ENCODE measurements around the gene LTB4R2. TPM values are rescaled to one million over a fixed set of nuclear protein-coding genes. Genes with fewer than 3 reads are reported as not detected.

The LTB4R2 gene
- total RNA-seq, 4 donors from 2014 or later, result 6.8 to 18.5 (median 10.9) TPM

DNA sequence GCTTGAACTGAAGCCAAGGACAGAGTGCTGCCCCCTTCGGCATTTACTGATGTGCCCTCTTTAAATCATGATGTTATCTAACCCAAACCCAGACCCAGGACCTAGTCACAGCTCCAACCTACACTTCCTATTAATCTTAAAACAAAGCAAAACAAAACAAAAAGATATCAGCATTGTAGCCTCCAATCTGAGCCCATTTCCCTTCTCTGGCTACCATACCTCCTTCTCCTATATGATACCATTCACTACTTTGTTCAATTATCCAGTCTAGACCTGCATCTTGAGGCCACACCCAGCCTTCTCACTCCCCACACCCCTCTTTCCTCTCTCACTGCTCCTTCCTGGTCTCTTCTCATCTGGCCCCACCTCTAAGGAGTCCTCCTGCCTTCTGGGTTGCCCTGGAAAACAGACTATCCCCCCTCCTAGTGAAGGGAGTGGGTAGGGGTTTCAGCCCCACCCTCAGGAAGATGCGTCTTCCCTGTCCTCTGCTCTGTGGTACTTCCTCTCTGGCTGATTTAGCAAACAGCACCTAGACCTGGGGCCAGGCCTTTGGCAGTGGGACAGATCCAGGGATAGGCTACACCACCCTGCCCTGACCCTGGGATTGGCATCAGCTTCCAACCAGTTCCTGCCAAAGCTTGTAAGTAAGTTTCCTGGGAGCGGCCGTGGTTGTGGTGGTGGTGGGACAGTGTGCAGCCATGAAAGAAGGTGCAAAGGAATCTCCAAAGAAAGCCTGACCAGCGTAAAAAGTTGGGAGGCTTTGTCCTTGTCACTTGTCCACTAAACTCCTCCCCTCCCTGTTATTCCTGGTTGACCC, 4.6 kb downstream of the LTB4R2 start:
- intact Hi-C loops (cut with DNase I), result no loop called here
- Histone ChIP-seq H3K27ac (peak overlapping the region in 2 of 3 donors; percentile 10 to 52), H3K27me3 (no peaks in the 10 kb centered on the region), H3K4me1 (peaks cover 18 to 63% of the 10 kb centered on the region in 2 donors), H3K36me3 (no peaks in the 10 kb centered on the region), H3K9me3 (no peaks in the 10 kb centered on the region), H3K4me3 (replicated peaks in 1 of 3) (no peak overlapping the region)
- no peak for DNase-seq
- WGBS, 2 donors, result 78 to 81% methylated on average over 5 of the region's 5 CpGs
- TF ChIP-seq POLR2A (IDR thresholded peaks at IDR 0.05), result no peak
- TF ChIP-seq, protein P1, sequence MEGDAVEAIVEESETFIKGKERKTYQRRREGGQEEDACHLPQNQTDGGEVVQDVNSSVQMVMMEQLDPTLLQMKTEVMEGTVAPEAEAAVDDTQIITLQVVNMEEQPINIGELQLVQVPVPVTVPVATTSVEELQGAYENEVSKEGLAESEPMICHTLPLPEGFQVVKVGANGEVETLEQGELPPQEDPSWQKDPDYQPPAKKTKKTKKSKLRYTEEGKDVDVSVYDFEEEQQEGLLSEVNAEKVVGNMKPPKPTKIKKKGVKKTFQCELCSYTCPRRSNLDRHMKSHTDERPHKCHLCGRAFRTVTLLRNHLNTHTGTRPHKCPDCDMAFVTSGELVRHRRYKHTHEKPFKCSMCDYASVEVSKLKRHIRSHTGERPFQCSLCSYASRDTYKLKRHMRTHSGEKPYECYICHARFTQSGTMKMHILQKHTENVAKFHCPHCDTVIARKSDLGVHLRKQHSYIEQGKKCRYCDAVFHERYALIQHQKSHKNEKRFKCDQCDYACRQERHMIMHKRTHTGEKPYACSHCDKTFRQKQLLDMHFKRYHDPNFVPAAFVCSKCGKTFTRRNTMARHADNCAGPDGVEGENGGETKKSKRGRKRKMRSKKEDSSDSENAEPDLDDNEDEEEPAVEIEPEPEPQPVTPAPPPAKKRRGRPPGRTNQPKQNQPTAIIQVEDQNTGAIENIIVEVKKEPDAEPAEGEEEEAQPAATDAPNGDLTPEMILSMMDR (IDR thresholded peaks at IDR 0.05), result no peak

DNA sequence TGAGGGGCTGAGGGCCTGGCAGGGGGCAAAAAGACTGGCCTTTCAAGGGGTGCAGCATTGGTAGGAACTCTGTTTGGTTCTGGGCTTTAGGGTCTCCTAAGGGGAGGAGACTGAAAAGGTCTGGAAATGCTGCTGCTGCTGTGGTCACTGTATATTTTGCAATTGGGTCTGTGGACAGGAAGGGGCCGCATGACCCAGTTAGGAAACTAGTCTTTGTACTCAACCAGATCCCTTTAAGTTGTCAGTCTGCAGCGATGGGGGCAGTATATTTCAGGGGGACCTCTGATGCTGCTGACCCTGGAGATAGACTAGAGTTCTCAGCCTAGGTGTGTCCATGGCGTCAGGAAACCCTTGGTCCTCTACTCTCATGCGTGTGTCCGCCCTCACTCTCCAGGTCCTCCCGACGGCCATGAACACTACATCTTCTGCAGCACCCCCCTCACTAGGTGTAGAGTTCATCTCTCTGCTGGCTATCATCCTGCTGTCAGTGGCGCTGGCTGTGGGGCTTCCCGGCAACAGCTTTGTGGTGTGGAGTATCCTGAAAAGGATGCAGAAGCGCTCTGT, 5.4 kb downstream of the LTB4R2 start:
- 83 to 94% methylated on average over 10 of the region's 10 CpGs for WGBS, 2 donors

DNA sequence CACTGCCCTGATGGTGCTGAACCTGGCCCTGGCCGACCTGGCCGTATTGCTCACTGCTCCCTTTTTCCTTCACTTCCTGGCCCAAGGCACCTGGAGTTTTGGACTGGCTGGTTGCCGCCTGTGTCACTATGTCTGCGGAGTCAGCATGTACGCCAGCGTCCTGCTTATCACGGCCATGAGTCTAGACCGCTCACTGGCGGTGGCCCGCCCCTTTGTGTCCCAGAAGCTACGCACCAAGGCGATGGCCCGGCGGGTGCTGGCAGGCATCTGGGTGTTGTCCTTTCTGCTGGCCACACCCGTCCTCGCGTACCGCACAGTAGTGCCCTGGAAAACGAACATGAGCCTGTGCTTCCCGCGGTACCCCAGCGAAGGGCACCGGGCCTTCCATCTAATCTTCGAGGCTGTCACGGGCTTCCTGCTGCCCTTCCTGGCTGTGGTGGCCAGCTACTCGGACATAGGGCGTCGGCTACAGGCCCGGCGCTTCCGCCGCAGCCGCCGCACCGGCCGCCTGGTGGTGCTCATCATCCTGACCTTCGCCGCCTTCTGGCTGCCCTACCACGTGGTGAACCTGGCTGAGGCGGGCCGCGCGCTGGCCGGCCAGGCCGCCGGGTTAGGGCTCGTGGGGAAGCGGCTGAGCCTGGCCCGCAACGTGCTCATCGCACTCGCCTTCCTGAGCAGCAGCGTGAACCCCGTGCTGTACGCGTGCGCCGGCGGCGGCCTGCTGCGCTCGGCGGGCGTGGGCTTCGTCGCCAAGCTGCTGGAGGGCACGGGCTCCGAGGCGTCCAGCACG, 6.1 kb downstream of the LTB4R2 start:
- Histone ChIP-seq H3K4me3 (replicated peaks in 1 of 3) (no peak overlapping the region), H3K4me1 (peaks cover 6 to 52% of the 10 kb centered on the region in 2 donors), H3K36me3 (no peaks in the 10 kb centered on the region), H3K27ac (peak overlapping the region in 2 of 3 donors; percentile 49 to 52), H3K9me3 (no peaks in the 10 kb centered on the region), H3K27me3 (no peaks in the 10 kb centered on the region)
- intact Hi-C loops (cut with DNase I), result no loop called here
- DNase-seq, result peak; percentile 52 to 56
- TF ChIP-seq POLR2A (IDR thresholded peaks at IDR 0.05), result no peak
- TF ChIP-seq, protein P1 (IDR thresholded peaks at IDR 0.05), result peak in 2 of 6 experiments; percentile 9 to 13
- 57 to 75% methylated on average over 22 to 25 of the region's 70 CpGs for WGBS, 2 donors

More for the DNA sequence above, 5.4 kb downstream of the LTB4R2 start:
- Histone ChIP-seq H3K4me3 (replicated peaks in 1 of 3) (no peak overlapping the region), H3K27me3 (no peaks in the 10 kb centered on the region), H3K27ac (peak overlapping the region in 2 of 3 donors; percentile 49 to 52), H3K9me3 (no peaks in the 10 kb centered on the region), H3K36me3 (no peaks in the 10 kb centered on the region), H3K4me1 (peaks cover 10 to 56% of the 10 kb centered on the region in 2 donors)
- no peak for TF ChIP-seq POLR2A (IDR thresholded peaks at IDR 0.05)
- TF ChIP-seq, protein P1 (IDR thresholded peaks at IDR 0.05), result no peak
- intact Hi-C loops (cut with DNase I), result no loop called here
- no peak for DNase-seq

DNA sequence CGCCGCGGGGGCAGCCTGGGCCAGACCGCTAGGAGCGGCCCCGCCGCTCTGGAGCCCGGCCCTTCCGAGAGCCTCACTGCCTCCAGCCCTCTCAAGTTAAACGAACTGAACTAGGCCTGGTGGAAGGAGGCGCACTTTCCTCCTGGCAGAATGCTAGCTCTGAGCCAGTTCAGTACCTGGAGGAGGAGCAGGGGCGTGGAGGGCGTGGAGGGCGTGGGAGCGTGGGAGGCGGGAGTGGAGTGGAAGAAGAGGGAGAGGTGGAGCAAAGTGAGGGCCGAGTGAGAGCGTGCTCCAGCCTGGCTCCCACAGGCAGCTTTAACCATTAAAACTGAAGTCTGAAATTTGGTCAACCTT, 6.6 kb downstream of the LTB4R2 start:
- intact Hi-C loops (cut with DNase I), result no loop called here
- DNase-seq, result no peak
- TF ChIP-seq POLR2A (IDR thresholded peaks at IDR 0.05), result no peak
- TF ChIP-seq, protein P1 (IDR thresholded peaks at IDR 0.05), result no peak
- H3K27ac ChIP-seq, result peak overlapping the region in 1 of 3 donors; percentile 49
- no peaks in the 10 kb centered on the region for H3K27me3 ChIP-seq
- H3K36me3 ChIP-seq, result no peaks in the 10 kb centered on the region
- no peak overlapping the region for H3K4me3 ChIP-seq (replicated peaks in 1 of 3)
- 41 to 55% methylated on average over 14 to 18 of the region's 18 CpGs for WGBS, 2 donors
- peaks cover 6 to 46% of the 10 kb centered on the region in 2 donors for H3K4me1 ChIP-seq
- H3K9me3 ChIP-seq, result no peaks in the 10 kb centered on the region
